ENCODE results near the gene TMEM47.

TMEM47 gene

GRCh38 chrX:34598362-34598761 is 58.7 kb downstream of the TMEM47 start:
- DNase-seq (ENCODE audit: low read depth) = no peak
- no peak overlapping the region for H3K4me3 ChIP-seq (ENCODE audit: control insufficient read depth, low read depth, low read length)
- TF ChIP-seq, protein P1, sequence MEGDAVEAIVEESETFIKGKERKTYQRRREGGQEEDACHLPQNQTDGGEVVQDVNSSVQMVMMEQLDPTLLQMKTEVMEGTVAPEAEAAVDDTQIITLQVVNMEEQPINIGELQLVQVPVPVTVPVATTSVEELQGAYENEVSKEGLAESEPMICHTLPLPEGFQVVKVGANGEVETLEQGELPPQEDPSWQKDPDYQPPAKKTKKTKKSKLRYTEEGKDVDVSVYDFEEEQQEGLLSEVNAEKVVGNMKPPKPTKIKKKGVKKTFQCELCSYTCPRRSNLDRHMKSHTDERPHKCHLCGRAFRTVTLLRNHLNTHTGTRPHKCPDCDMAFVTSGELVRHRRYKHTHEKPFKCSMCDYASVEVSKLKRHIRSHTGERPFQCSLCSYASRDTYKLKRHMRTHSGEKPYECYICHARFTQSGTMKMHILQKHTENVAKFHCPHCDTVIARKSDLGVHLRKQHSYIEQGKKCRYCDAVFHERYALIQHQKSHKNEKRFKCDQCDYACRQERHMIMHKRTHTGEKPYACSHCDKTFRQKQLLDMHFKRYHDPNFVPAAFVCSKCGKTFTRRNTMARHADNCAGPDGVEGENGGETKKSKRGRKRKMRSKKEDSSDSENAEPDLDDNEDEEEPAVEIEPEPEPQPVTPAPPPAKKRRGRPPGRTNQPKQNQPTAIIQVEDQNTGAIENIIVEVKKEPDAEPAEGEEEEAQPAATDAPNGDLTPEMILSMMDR (IDR thresholded peaks at IDR 0.05; ENCODE audit: control insufficient read depth, insufficient read depth, low read depth, low read length, missing control alignments) = no peak

- TF ChIP-seq, protein P1 (IDR thresholded peaks at IDR 0.05; ENCODE audit: control insufficient read depth, insufficient read depth, low read depth, low read length, missing control alignments) = no peak
- DNase-seq (ENCODE audit: low read depth) = no peak
- no peak overlapping the region for H3K4me3 ChIP-seq (ENCODE audit: control insufficient read depth, low read depth, low read length)
Measured at GRCh38 chrX:34586936-34587335, 70.1 kb downstream of the TMEM47 start.

GRCh38 chrX:34586346-34586911 is 70.7 kb downstream of the TMEM47 start:
- no peak overlapping the region for H3K4me3 ChIP-seq (ENCODE audit: control insufficient read depth, low read depth, low read length)
- TF ChIP-seq, protein P1 (IDR thresholded peaks at IDR 0.05; ENCODE audit: control insufficient read depth, insufficient read depth, low read depth, low read length, missing control alignments) = no peak
- DNase-seq (ENCODE audit: low read depth) = no peak

GRCh38 chrX:34585561-34585960 is 71.5 kb downstream of the TMEM47 start:
- DNase-seq (ENCODE audit: low read depth) = no peak
- H3K4me3 ChIP-seq (ENCODE audit: control insufficient read depth, low read depth, low read length) = no peak overlapping the region
- TF ChIP-seq, protein P1 (IDR thresholded peaks at IDR 0.05; ENCODE audit: control insufficient read depth, insufficient read depth, low read depth, low read length, missing control alignments) = no peak

GRCh38 chrX:34584781-34585180 is 72.3 kb downstream of the TMEM47 start:
- H3K4me3 ChIP-seq (ENCODE audit: control insufficient read depth, low read depth, low read length) = no peak overlapping the region
- TF ChIP-seq, protein P1 (IDR thresholded peaks at IDR 0.05; ENCODE audit: control insufficient read depth, insufficient read depth, low read depth, low read length, missing control alignments) = no peak
- no peak for DNase-seq (ENCODE audit: low read depth)

DNA sequence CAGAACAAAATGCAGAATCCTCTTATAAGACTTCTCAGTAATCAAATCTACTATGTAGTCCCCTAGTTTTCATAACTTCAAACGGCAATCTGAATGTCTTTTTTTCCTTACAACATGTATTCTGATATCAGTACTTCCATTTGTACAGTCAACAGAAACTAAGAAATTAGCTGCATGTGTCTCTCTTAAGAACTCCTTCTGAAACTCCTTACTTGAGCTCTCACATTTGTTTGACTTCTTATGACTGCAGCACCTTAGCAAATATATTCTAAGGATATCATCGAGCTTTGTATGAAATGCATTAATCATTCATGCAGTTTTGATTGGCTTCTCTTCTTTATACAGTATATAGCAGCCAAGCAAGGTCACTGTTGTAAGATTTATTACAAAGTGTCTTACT is 77.0 kb downstream of the TMEM47 start:
- H3K4me3 ChIP-seq (ENCODE audit: control insufficient read depth, low read depth, low read length) = no peak overlapping the region
- no peak for DNase-seq (ENCODE audit: low read depth)
- TF ChIP-seq, protein P1 (IDR thresholded peaks at IDR 0.05; ENCODE audit: control insufficient read depth, insufficient read depth, low read depth, low read length, missing control alignments) = no peak

GRCh38 chrX:34578237-34578636 is 78.8 kb downstream of the TMEM47 start:
- peak; percentile 24 for DNase-seq (ENCODE audit: low read depth)
- TF ChIP-seq, protein P1 (IDR thresholded peaks at IDR 0.05; ENCODE audit: control insufficient read depth, insufficient read depth, low read depth, low read length, missing control alignments) = peak; percentile 37
- no peak overlapping the region for H3K4me3 ChIP-seq (ENCODE audit: control insufficient read depth, low read depth, low read length)

Data from AG09309 (cell line).